Peyer's patch (tissue), 4 donors: ENCODE data around the gene HSD17B12.

Experiments
- POLR2A ChIP-seq, 2 donors: fragments of 450-650 bp; IDR thresholded peaks; one replicate each; pipeline ENCODE4 v1.5.1; 2017; ENCODE audit warnings: antibody characterized with exemption in 2 of 2, mild to moderate bottlenecking in 2 of 2, moderate library complexity in 2 of 2
- TF ChIP-seq, protein P1 (sequence below), 6 experiments: fragments of 450-650 bp in 4 of 6; fragments of 200-600 bp in 2 of 6; sonication (generic) in 1 of 6; IDR thresholded peaks; one replicate each; pipeline ENCODE4 v1.5.1; 2017 to 2019; ENCODE audit warnings: antibody characterized with exemption in 6 of 6, mild to moderate bottlenecking in 3 of 6, moderate library complexity in 1 of 6

DNA sequence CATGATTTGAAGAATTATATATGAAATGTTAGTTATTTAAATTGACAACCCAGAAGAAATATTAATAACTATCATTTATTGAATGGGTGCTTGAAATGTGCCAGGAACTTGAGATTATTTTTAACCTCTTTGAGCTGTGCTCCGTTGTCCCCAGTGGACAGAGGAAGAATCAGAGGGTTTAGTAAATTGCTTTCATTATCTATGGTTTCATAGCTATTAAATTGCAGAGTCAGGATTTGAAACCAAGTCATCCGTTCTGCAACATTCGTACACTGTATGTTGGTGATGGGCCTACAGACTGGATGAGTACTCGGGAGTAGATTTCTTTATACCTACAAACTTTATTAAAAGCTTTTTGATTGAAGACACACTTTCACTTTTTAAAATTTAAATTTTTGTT is 4.9 kb downstream of the HSD17B12 start:
- TF ChIP-seq POLR2A (IDR thresholded peaks at IDR 0.05) = no peak
- TF ChIP-seq, protein P1, sequence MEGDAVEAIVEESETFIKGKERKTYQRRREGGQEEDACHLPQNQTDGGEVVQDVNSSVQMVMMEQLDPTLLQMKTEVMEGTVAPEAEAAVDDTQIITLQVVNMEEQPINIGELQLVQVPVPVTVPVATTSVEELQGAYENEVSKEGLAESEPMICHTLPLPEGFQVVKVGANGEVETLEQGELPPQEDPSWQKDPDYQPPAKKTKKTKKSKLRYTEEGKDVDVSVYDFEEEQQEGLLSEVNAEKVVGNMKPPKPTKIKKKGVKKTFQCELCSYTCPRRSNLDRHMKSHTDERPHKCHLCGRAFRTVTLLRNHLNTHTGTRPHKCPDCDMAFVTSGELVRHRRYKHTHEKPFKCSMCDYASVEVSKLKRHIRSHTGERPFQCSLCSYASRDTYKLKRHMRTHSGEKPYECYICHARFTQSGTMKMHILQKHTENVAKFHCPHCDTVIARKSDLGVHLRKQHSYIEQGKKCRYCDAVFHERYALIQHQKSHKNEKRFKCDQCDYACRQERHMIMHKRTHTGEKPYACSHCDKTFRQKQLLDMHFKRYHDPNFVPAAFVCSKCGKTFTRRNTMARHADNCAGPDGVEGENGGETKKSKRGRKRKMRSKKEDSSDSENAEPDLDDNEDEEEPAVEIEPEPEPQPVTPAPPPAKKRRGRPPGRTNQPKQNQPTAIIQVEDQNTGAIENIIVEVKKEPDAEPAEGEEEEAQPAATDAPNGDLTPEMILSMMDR (IDR thresholded peaks at IDR 0.05) = no peak
